G401 (cell line): ENCODE measurements around the gene ERC2. TPM values are rescaled to one million over a fixed set of nuclear protein-coding genes. Genes with fewer than 3 reads are reported as not detected.

Experiments
- DNase-seq: peaks from one replicate; pipeline ENCODE4 v3.0.0-alpha.2; 2015; ENCODE audit warnings: low spot score
- in situ Hi-C: cut with HindIII; loops from 2 replicates; pipeline ENCODE4 v1.10.0; 2016; ENCODE audit warnings: low sequenced_read_pairs, mixed read lengths
- total RNA-seq: library from RNA; depleted of rRNA; stranded (reverse); fragments of >200 nt; shearing (Covaris generic); gene quantifications from 2 replicates; pipeline ENCODE4 v1.2.3, GENCODE V29; 2014

The ERC2 gene
- total RNA-seq, 1 experiment from 2014 or later, result 3.8 TPM

- in situ Hi-C loops, result no loop called here
- DNase-seq, result no peak
Measured at GRCh38 chr3:55804170-55805095, 663.8 kb downstream of the ERC2 start.

GRCh38 chr3:55802816-55803215 lies 665.5 kb downstream of the ERC2 start:
- in situ Hi-C loops, result no loop called here
- no peak for DNase-seq

GRCh38 chr3:55801676-55802075 lies 666.6 kb downstream of the ERC2 start:
- in situ Hi-C loops, result no loop called here
- DNase-seq, result no peak

- no peak for DNase-seq
- in situ Hi-C loops, result no loop called here
Measured at GRCh38 chr3:55801068-55801467, 667.2 kb downstream of the ERC2 start.

GRCh38 chr3:55797775-55798174 lies 670.5 kb downstream of the ERC2 start:
- in situ Hi-C loops, result no loop called here

GRCh38 chr3:55797084-55797483 lies 671.2 kb downstream of the ERC2 start:
- DNase-seq, result no peak
- in situ Hi-C loops, result no loop called here

More at GRCh38 chr3:55797775-55798174, 670.5 kb downstream of the ERC2 start:
- no peak for DNase-seq

GRCh38 chr3:55796533-55796932 lies 671.7 kb downstream of the ERC2 start:
- in situ Hi-C loops, result no loop called here
- DNase-seq, result no peak

GRCh38 chr3:55795746-55796145 lies 672.5 kb downstream of the ERC2 start:
- in situ Hi-C loops, result no loop called here
- DNase-seq, result no peak

GRCh38 chr3:55795296-55795695 lies 673.0 kb downstream of the ERC2 start:
- in situ Hi-C loops, result no loop called here
- no peak for DNase-seq

- in situ Hi-C loops, result no loop called here
Measured at GRCh38 chr3:55792742-55793141, 675.5 kb downstream of the ERC2 start.

GRCh38 chr3:55792009-55792408 lies 676.3 kb downstream of the ERC2 start:
- DNase-seq, result no peak
- in situ Hi-C loops, result no loop called here

More at GRCh38 chr3:55792742-55793141, 675.5 kb downstream of the ERC2 start:
- DNase-seq, result no peak

GRCh38 chr3:55790596-55791350 lies 677.5 kb downstream of the ERC2 start:
- in situ Hi-C loops, result no loop called here
- no peak for DNase-seq

- in situ Hi-C loops, result no loop called here
- no peak for DNase-seq
Measured at GRCh38 chr3:55789516-55789915, 678.8 kb downstream of the ERC2 start.

GRCh38 chr3:55782807-55783206 lies 685.5 kb downstream of the ERC2 start:
- in situ Hi-C loops, result no loop called here
- no peak for DNase-seq

GRCh38 chr3:55782351-55782750 lies 685.9 kb downstream of the ERC2 start:
- DNase-seq, result peak; percentile 31
- in situ Hi-C loops, result no loop called here

GRCh38 chr3:55780913-55781312 lies 687.4 kb downstream of the ERC2 start:
- in situ Hi-C loops, result no loop called here

GRCh38 chr3:55779543-55779942 lies 688.7 kb downstream of the ERC2 start:
- in situ Hi-C loops, result no loop called here

More at GRCh38 chr3:55780913-55781312, 687.4 kb downstream of the ERC2 start:
- DNase-seq, result no peak

GRCh38 chr3:55775366-55776154 lies 692.7 kb downstream of the ERC2 start:
- in situ Hi-C loops, result no loop called here
- DNase-seq, result no peak

More at GRCh38 chr3:55779543-55779942, 688.7 kb downstream of the ERC2 start:
- DNase-seq, result no peak

- in situ Hi-C loops, result no loop called here
- no peak for DNase-seq
Measured at GRCh38 chr3:55774856-55775255, 693.4 kb downstream of the ERC2 start.
